A673 (cell line): ENCODE data around the gene HBQ1. TPM values are rescaled to one million over a fixed set of nuclear protein-coding genes. Genes with fewer than 3 reads are reported as not detected.

Experiments
- BruUV-seq: library from RNA; stranded (reverse); fragments of 400-500 nt; replicated peaks from 2 replicates; lab custom pipeline; 2021; lab: Mats Ljungman, UMichigan
- CTCF ChIA-PET: fragments of 300-600 bp; sonication (Branson Sonifier 250); formaldehyde crosslinking; loops from one replicate; lab custom pipeline; 2022; ENCODE audit warnings: antibody characterized with exemption; lab: Charles Lee
- POLR2A ChIA-PET: fragments of 300-600 bp; sonication (Branson Sonifier 250); formaldehyde crosslinking; loops from one replicate; lab custom pipeline; 2022; ENCODE audit warnings: antibody characterized with exemption; ENCODE audit not compliant: low non-redundant PET; lab: Charles Lee
- DNase-seq: peaks from one replicate; pipeline ENCODE4 v3.0.0-alpha.2; 2015; ENCODE audit warnings: low spot score
- H3K27ac ChIP-seq: fragments of 200-600 bp; sonication (generic); 2 replicates; pipeline ENCODE4 v1.5.1; 2016; ENCODE audit warnings: mixed run types, low read depth, mild to moderate bottlenecking, mixed read lengths, antibody characterized with exemption, low read length; ENCODE audit not compliant: poor library complexity, severe bottlenecking
- H3K27me3 ChIP-seq: fragments of 200-600 bp; sonication (generic); replicated peaks from 2 replicates; pipeline ENCODE4 v1.6.1; 2017; ENCODE audit warnings: mixed run types, low read depth, mild to moderate bottlenecking, mixed read lengths, antibody characterized with exemption, low read length; ENCODE audit not compliant: insufficient read depth, poor library complexity
- H3K36me3 ChIP-seq: fragments of 200-600 bp; sonication (generic); 2 replicates; pipeline ENCODE4 v1.6.1; 2016; ENCODE audit warnings: mixed run types, mild to moderate bottlenecking, mixed read lengths, antibody characterized with exemption, low read length; ENCODE audit not compliant: insufficient read depth, poor library complexity, severe bottlenecking
- H3K4me1 ChIP-seq: fragments of 200-600 bp; sonication (generic); 2 replicates; pipeline ENCODE4 v1.6.1; 2017; ENCODE audit warnings: mixed run types, mild to moderate bottlenecking, mixed read lengths, antibody characterized with exemption, low read length; ENCODE audit not compliant: insufficient read depth, poor library complexity, severe bottlenecking
- H3K4me3 ChIP-seq: fragments of 200-600 bp; sonication (generic); 2 replicates; pipeline ENCODE4 v1.5.1; 2016; ENCODE audit warnings: low read depth, mixed run types, mild to moderate bottlenecking, mixed read lengths, low read length; ENCODE audit not compliant: poor library complexity, severe bottlenecking
- H3K9me3 ChIP-seq: fragments of 200-600 bp; sonication (generic); 2 replicates; pipeline ENCODE4 v1.6.1; 2016; ENCODE audit warnings: mixed run types, low read depth, mild to moderate bottlenecking, mixed read lengths, antibody characterized with exemption, low read length; ENCODE audit not compliant: poor library complexity, severe bottlenecking
- EZH2 ChIP-seq: fragments of 200-600 bp; sonication (generic); IDR thresholded peaks from 2 replicates; pipeline ENCODE4 v1.6.1; 2017; ENCODE audit warnings: borderline replicate concordance, low read depth, mild to moderate bottlenecking, mixed read lengths, antibody characterized with exemption, low read length; ENCODE audit not compliant: poor library complexity, severe bottlenecking
- intact Hi-C: fragments of 100-400 bp; cut with micrococcal nuclease; formaldehyde crosslinking; loops from one replicate; pipeline ENCODE4 v1.10.0; 2022; ENCODE audit not compliant: unreplicated experiment
- total RNA-seq: library from RNA; stranded (reverse); gene quantifications from 2 replicates; pipeline ENCODE4 v1.2.3, GENCODE V29; 2021
- TF ChIP-seq, protein P1 (sequence below): fragments of 300-800, 200-600 bp; sonication (generic); conservative IDR thresholded peaks from 2 replicates; pipeline ENCODE4 v1.5.1; 2017; ENCODE audit warnings: low read depth, mild to moderate bottlenecking, antibody characterized with exemption, low read length, moderate library complexity, mixed read lengths

The HBQ1 gene
- total RNA-seq, 1 experiment from 2014 or later = 1.2 TPM

GRCh38 chr16:164827-165538 lies 15.3 kb upstream of the HBQ1 start:
- intact Hi-C loops = no loop called here
- Histone ChIP-seq H3K4me1 (peaks cover 16% of the 10 kb centered on the region), H3K27ac (no peak overlapping the region), H3K36me3 (no peaks in the 10 kb centered on the region), H3K27me3 (peaks cover 20% of the 10 kb centered on the region), H3K9me3 (no peaks in the 10 kb centered on the region), H3K4me3 (peak overlapping the region; percentile 38)
- CTCF ChIA-PET = no interaction called here
- POLR2A ChIA-PET = no interaction called here
- no peak for DNase-seq
- no TSS peak for BruUV-seq
- TF ChIP-seq EZH2 = no peak
- TF ChIP-seq, protein P1, sequence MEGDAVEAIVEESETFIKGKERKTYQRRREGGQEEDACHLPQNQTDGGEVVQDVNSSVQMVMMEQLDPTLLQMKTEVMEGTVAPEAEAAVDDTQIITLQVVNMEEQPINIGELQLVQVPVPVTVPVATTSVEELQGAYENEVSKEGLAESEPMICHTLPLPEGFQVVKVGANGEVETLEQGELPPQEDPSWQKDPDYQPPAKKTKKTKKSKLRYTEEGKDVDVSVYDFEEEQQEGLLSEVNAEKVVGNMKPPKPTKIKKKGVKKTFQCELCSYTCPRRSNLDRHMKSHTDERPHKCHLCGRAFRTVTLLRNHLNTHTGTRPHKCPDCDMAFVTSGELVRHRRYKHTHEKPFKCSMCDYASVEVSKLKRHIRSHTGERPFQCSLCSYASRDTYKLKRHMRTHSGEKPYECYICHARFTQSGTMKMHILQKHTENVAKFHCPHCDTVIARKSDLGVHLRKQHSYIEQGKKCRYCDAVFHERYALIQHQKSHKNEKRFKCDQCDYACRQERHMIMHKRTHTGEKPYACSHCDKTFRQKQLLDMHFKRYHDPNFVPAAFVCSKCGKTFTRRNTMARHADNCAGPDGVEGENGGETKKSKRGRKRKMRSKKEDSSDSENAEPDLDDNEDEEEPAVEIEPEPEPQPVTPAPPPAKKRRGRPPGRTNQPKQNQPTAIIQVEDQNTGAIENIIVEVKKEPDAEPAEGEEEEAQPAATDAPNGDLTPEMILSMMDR = no peak

GRCh38 chr16:165539-166374 lies 14.5 kb upstream of the HBQ1 start, which contains the start of gene HBM:
HBM (plus strand) TSS chr16:165978; CDS start chr16:165998, 20 bp downstream.
- Histone ChIP-seq H3K4me1 (peaks cover 22% of the 10 kb centered on the region), H3K27ac (no peak within 1 kb of the TSS), H3K36me3 (no peaks in the 10 kb centered on the region), H3K27me3 (peaks cover 20% of the 10 kb centered on the region), H3K4me3 (peak within 1 kb of the TSS; percentile 38), H3K9me3 (no peaks in the 10 kb centered on the region)
- TF ChIP-seq, protein P1 = no peak
- peak; percentile 25 for TF ChIP-seq EZH2
- POLR2A ChIA-PET = no interaction called here
- no peak for DNase-seq
- intact Hi-C loops = no loop called here
- no TSS peak for BruUV-seq
- CTCF ChIA-PET = no interaction called here

DNA sequence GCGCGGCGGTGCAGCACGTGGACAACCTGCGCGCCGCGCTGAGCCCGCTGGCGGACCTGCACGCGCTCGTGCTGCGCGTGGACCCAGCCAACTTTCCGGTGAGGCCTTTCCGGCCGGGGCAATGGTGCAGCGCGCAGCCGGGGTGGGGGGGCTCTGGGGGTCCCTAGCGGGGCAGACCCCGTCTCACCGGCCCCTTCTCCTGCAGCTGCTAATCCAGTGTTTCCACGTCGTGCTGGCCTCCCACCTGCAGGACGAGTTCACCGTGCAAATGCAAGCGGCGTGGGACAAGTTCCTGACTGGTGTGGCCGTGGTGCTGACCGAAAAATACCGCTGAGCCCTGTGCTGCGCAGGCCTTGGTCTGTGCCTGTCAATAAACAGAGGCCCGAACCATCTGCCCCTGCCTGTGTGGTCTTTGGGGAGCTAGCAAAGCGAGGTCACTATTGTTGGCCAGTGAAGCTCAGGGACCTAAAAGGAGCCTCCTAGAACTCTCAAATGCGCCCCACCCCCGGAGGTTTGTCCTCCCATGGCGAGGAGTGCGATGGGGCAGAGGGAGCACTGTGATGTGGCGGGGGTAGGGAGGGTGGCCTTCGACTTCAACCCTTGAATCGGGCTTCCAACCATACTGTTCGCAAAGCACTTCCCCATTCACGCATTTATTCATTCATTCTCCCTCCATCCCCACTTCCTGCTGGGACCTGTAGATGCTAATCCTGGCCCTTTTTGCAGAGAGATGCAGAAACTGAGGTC lies 13.7 kb upstream of the HBQ1 start:
- Histone ChIP-seq H3K27me3 (peaks cover 20% of the 10 kb centered on the region), H3K36me3 (no peaks in the 10 kb centered on the region), H3K4me1 (peaks cover 22% of the 10 kb centered on the region), H3K9me3 (no peaks in the 10 kb centered on the region), H3K4me3 (peak overlapping the region; percentile 38), H3K27ac (no peak overlapping the region)
- CTCF ChIA-PET = no interaction called here
- DNase-seq = no peak
- POLR2A ChIA-PET = no interaction called here
- intact Hi-C loops = no loop called here
- TF ChIP-seq EZH2 = no peak
- no TSS peak for BruUV-seq
